GM12878 (cell line): ENCODE measurements around the gene LRRN4CL. TPM values are rescaled to one million over a fixed set of nuclear protein-coding genes. Genes with fewer than 3 reads are reported as not detected.

Experiments
- ATAC-seq: fragments of 200-7000 bp; cut with Tn5 transposase; 3 replicates; pipeline ENCODE4 v1.9.1; 2020; ENCODE audit warnings: mild to moderate bottlenecking, moderate library complexity
- BruUV-seq: library from RNA; stranded (reverse); fragments of 400-500 nt; replicated peaks from 2 replicates; lab custom pipeline; 2021; lab: Mats Ljungman, UMichigan
- CTCF ChIA-PET: fragments of 300-600 bp; sonication (Branson Sonifier 250); formaldehyde crosslinking; extraction: SDS; loops from one replicate; lab custom pipeline; 2021; ENCODE audit warnings: inconsistent platforms; lab: Yijun Ruan, JAX
- POLR2A ChIA-PET: fragments of 350-600 bp; formaldehyde crosslinking; extraction: SDS; loops from one replicate; lab custom pipeline; 2021; ENCODE audit warnings: inconsistent platforms; lab: Charles Lee
- RAD21 ChIA-PET: fragments of 300-600 bp; sonication (Branson Sonifier 250); formaldehyde crosslinking; loops from one replicate; lab custom pipeline; 2023; ENCODE audit warnings: antibody characterized with exemption; ENCODE audit not compliant: unreplicated experiment; lab: Charles Lee
- SMC1A ChIA-PET: fragments of 300-600 bp; sonication (Branson Sonifier 250); formaldehyde crosslinking; loops from one replicate; lab custom pipeline; 2023; ENCODE audit not compliant: unreplicated experiment, uncharacterized antibody; lab: Charles Lee
- DNase-seq: peaks from one replicate; pipeline ENCODE4 v3.0.0-alpha.2; 2011; ENCODE audit warnings: low read depth, low spot score
- FAIRE-seq: peaks from 3 replicates; lab custom pipeline; 2011; peaks lifted over from hg19 to GRCh38; lab: Jason Lieb, UNC
- H2AFZ ChIP-seq: 2 replicates; pipeline ENCODE4 v1.6.0; 2011; ENCODE audit warnings: low read depth, low read length, control low read depth; ENCODE audit not compliant: control insufficient read depth
- H3K27ac ChIP-seq: 2 replicates; pipeline ENCODE4 v1.5.1; 2011; ENCODE audit warnings: control low read depth; ENCODE audit not compliant: control insufficient read depth, insufficient read depth
- H3K27me3 ChIP-seq, 2 experiments: replicated peaks in 1 of 2; 2 replicates each; pipeline versions ENCODE4 v1.6.0 to v1.6.1; 2011; ENCODE audit warnings: low read length in 1 of 2; ENCODE audit not compliant: control insufficient read depth in 2 of 2, insufficient read depth in 2 of 2
- H3K36me3 ChIP-seq, 2 experiments: 2 replicates each; pipeline ENCODE4 v1.5.1; 2011; ENCODE audit warnings: low read length in 1 of 2; ENCODE audit not compliant: control insufficient read depth in 2 of 2, insufficient read depth in 2 of 2
- H3K4me1 ChIP-seq: 2 replicates; pipeline ENCODE4 v1.6.1; 2011; ENCODE audit warnings: mild to moderate bottlenecking, low read length, moderate library complexity, mixed read lengths; ENCODE audit not compliant: control insufficient read depth, insufficient read depth
- H3K4me2 ChIP-seq: 2 replicates; pipeline ENCODE4 v1.6.0; 2011; ENCODE audit warnings: control low read depth; ENCODE audit not compliant: control insufficient read depth, insufficient read depth
- H3K4me3 ChIP-seq: fragments of 200-600 bp; sonication (generic); 2 replicates; pipeline ENCODE4 v1.5.1; 2016
- H3K79me2 ChIP-seq: 2 replicates; pipeline ENCODE4 v1.6.0; 2011; ENCODE audit warnings: low read length; ENCODE audit not compliant: control insufficient read depth, insufficient read depth
- H3K9ac ChIP-seq: 2 replicates; pipeline ENCODE4 v1.8.0; 2011; ENCODE audit warnings: low read length, control low read depth, mixed read lengths; ENCODE audit not compliant: control insufficient read depth, insufficient read depth
- H3K9me3 ChIP-seq: replicated peaks from 3 replicates; pipeline ENCODE4 v1.5.1; 2011; ENCODE audit warnings: mild to moderate bottlenecking, low read length; ENCODE audit not compliant: control insufficient read depth, insufficient read depth
- H4K20me1 ChIP-seq: 2 replicates; pipeline ENCODE4 v1.6.0; 2011; ENCODE audit not compliant: control insufficient read depth, insufficient read depth
- CBX3 ChIP-seq: fragments of 200-600 bp; sonication (generic); IDR thresholded peaks from 2 replicates; pipeline ENCODE4 v1.6.1; 2016; ENCODE audit warnings: low read depth, borderline replicate concordance
- CHD1 ChIP-seq: IDR thresholded peaks from 2 replicates; pipeline ENCODE4 v1.6.1; 2012; ENCODE audit warnings: low read depth, low read length, improper control_type of control experiment
- NFIC ChIP-seq: IDR thresholded peaks from 2 replicates; pipeline ENCODE4 v1.6.1; 2012; ENCODE audit warnings: low read depth, mild to moderate bottlenecking, inconsistent platforms, low read length, moderate library complexity
- SIN3A ChIP-seq: IDR thresholded peaks from 2 replicates; pipeline ENCODE4 v1.6.1; 2012; ENCODE audit warnings: low read depth, low read length, improper control_type of control experiment
- WGBS: methylation state at CpG from one replicate; pipeline ENCODE4 v1.1.6; 2016; ENCODE audit warnings: low lambda C conversion rate; ENCODE audit not compliant: insufficient replicate concordance, insufficient coverage; ENCODE audit errors: missing lambda C conversion rate; 5-methylcytosine and 5-hydroxymethylcytosine counted together
- in situ Hi-C: fragments of 300-500 bp; cut with MboI; formaldehyde crosslinking; loops from 9 replicates; pipeline ENCODE4 v1.14.3; 2018; ENCODE audit warnings: mixed read lengths
- intact Hi-C: fragments of 100-400 bp; cut with micrococcal nuclease; formaldehyde crosslinking; loops from one replicate; pipeline ENCODE4 v1.14.2; 2022; ENCODE audit not compliant: unreplicated experiment
- polyA plus RNA-seq, 11 experiments: library from polyadenylated mRNA; depleted of rRNA in 4 of 11; unstranded in 6 of 11; stranded (reverse) in 5 of 11; fragments of >200 nt; fragmentation: Nextera tagmentation in 4 of 11; fragmentation: Illumina TruSeq in 1 of 11; extraction: Ambion mirVana in 4 of 11; extraction: Trizol in 1 of 11; gene quantifications; 1 replicate in 1 of 11; 2 replicates in 10 of 11; pipeline versions ENCODE4 v1.2.1 to v1.2.3, GENCODE V29; 2011 to 2016; ENCODE audit warnings: inconsistent platforms in 2 of 11, missing spikeins in 2 of 11, low read depth in 1 of 11
- total RNA-seq, 4 experiments: library from RNA; depleted of rRNA in 3 of 4; stranded (reverse); fragments of >200 nt in 3 of 4; fragmentation: Illumina TruSeq in 1 of 4; extraction: Trizol in 1 of 4; gene quantifications; 2 replicates each; pipeline versions ENCODE4 v1.2.1 to v1.2.3, GENCODE V29; 2013 to 2021
- TF ChIP-seq, protein P1 (sequence below): fragments of 450-650 bp; IDR thresholded peaks from 2 replicates; pipeline ENCODE4 v1.6.1; 2017; ENCODE audit warnings: mild to moderate bottlenecking, moderate library complexity
- TF ChIP-seq, protein P2 (sequence below): fragments of 450-650 bp; formaldehyde crosslinking; IDR thresholded peaks from 2 replicates; pipeline ENCODE4 v1.4.0; 2022; ENCODE audit warnings: mild to moderate bottlenecking, moderate library complexity

The LRRN4CL gene
- total and polyA plus RNA-seq, 10 of the 15 experiments (the other 5 are each of a cell fraction or from before 2014, with no cell fraction given) = 0.01 to 0.06 TPM; not detected in 8

DNA sequence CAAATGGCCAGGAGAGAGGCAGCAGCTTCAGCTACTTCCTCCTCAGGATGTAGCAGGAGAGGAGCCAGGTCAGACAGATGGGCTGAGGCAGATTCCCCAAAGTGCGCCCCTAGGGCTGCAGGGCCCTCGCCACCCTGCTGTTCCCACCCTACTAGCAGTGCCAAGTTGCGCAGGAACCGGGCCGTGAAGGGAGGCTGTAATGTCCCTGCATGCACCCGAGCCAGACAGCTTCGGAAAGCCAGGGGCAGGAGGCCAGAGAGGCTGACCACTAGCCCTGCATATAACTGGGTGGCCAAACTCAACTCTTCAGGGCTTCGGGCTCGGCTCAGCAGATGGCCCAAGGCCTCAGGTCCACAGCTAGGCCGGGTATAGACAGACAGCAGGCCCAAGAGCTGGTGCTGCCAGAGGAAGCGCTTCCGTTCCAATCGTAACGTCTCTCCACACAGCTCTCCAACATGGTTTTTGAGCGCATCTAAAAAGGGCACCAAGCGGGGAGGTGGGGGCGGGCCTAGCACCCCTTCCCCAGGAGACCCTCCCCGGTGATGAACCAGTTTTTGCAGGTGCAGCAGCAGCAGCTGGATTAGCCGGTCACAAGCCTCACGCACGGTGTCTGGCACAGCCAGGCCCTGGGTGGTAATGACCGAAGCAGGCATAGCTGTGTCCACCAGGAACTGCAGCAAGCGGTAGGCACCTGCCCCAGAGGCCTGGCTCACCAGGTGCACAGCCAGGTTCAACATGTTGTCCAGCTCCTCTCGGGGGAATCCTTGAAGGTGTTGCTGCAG, 41.0 kb downstream of the LRRN4CL start:
- H3K9me3 ChIP-seq = no peaks in the 10 kb centered on the region
- no peak for FAIRE-seq
- WGBS = 93% methylated on average over 24 of the region's 24 CpGs
- no peak for DNase-seq
- intact Hi-C loops (no loop called here), in situ Hi-C loops (no loop called here)
- H2AFZ ChIP-seq = no peak overlapping the region
- H3K79me2 ChIP-seq = peaks cover 51% of the 10 kb centered on the region
- no peak overlapping the region for H3K4me3 ChIP-seq
- ChIA-PET POLR2A (interaction anchor here (0.8 to 14.6 kb wide), 3 partner anchors 22 to 27 kb away, joined by 4 to 295 read pairs (median 6); partner anchors contain the start of genes B3GAT3, C11orf98, CSKMT and LBHD1), CTCF (interaction anchor here (0.5 to 1.7 kb wide), 3 partner anchors 37 to 90 kb away, joined by 3 to 5 read pairs (median 4); no protein-coding TSS in a partner anchor), SMC1A (interaction anchor here (1.4 kb wide), 1 partner anchor 49 kb away, joined by 4 read pairs; no protein-coding TSS in a partner anchor), RAD21 (interaction anchor here (1.0 kb wide), 1 partner anchor 74 kb away, joined by 4 read pairs; the partner anchor contains the start of gene EEF1G)
- peaks cover 5 to 13% of the 10 kb centered on the region in 2 experiments; a peak in 3 of 4 replicates for H3K36me3 ChIP-seq
- ATAC-seq = no peak
- no peak overlapping the region for H3K27ac ChIP-seq
- no peak for TF ChIP-seq CHD1
- no peaks in the 10 kb centered on the region for H3K27me3 ChIP-seq
- no peak overlapping the region for H3K9ac ChIP-seq
- no peaks in the 10 kb centered on the region; the same call in 1 of the 2 replicates for H4K20me1 ChIP-seq
- no peak overlapping the region for H3K4me2 ChIP-seq
- H3K4me1 ChIP-seq = peaks cover 4% of the 10 kb centered on the region; the same call in 1 of the 2 replicates
- BruUV-seq = no TSS peak

DNA sequence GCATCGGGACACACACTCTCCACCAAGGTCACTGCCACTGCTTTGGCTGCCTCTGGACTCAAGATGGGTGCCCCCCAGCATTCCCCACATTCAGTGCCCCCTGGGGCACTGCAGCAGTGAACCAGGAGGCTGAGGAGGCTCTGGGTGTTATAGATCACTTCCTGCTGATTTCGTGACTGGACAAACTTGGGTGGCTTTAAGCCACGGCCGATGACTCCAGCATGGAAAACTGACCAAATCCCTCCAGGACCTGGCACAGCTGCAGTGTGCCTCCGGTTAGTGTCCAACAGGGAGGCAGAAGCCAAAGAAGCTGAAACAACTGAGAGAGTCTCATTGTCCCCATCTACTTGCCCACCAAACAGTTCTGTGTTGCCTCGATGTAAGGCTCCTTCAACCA, 41.7 kb downstream of the LRRN4CL start:
- Histone ChIP-seq H3K79me2 (peaks cover 51% of the 10 kb centered on the region), H3K9me3 (no peaks in the 10 kb centered on the region), H2AFZ (no peak overlapping the region), H4K20me1 (no peaks in the 10 kb centered on the region; the same call in 1 of the 2 replicates), H3K36me3 (peaks cover 10 to 13% of the 10 kb centered on the region in 2 experiments; a peak in 3 of 4 replicates), H3K4me2 (no peak overlapping the region), H3K9ac (no peak overlapping the region), H3K27ac (no peak overlapping the region), H3K4me1 (peaks cover 4% of the 10 kb centered on the region; the same call in 1 of the 2 replicates), H3K27me3 (no peaks in the 10 kb centered on the region), H3K4me3 (no peak overlapping the region)
- FAIRE-seq = no peak
- BruUV-seq = no TSS peak
- in situ Hi-C loops = no loop called here
- ChIA-PET RAD21 (interaction anchor here (1.0 kb wide), 1 partner anchor 74 kb away, joined by 4 read pairs; the partner anchor contains the start of gene EEF1G), POLR2A (interaction anchor here (1.5 to 14.6 kb wide), 2 partner anchors 22 to 26 kb away, joined by 6 to 295 read pairs; partner anchors contain the start of genes B3GAT3, C11orf98, CSKMT and LBHD1), CTCF (interaction anchor here (0.5 kb wide), 1 partner anchor 90 kb away, joined by 3 read pairs; no protein-coding TSS in a partner anchor), SMC1A (no interaction called here)
- intact Hi-C loops = loop anchor here (2.0 kb wide), 1 partner anchor 25 kb away; no protein-coding TSS in a partner anchor
- WGBS = 81% methylated on average over 6 of the region's 6 CpGs
- no peak for ATAC-seq
- no peak for DNase-seq
- TF ChIP-seq NFIC (no peak), CBX3 (no peak), SIN3A (no peak)
- TF ChIP-seq, protein P1, sequence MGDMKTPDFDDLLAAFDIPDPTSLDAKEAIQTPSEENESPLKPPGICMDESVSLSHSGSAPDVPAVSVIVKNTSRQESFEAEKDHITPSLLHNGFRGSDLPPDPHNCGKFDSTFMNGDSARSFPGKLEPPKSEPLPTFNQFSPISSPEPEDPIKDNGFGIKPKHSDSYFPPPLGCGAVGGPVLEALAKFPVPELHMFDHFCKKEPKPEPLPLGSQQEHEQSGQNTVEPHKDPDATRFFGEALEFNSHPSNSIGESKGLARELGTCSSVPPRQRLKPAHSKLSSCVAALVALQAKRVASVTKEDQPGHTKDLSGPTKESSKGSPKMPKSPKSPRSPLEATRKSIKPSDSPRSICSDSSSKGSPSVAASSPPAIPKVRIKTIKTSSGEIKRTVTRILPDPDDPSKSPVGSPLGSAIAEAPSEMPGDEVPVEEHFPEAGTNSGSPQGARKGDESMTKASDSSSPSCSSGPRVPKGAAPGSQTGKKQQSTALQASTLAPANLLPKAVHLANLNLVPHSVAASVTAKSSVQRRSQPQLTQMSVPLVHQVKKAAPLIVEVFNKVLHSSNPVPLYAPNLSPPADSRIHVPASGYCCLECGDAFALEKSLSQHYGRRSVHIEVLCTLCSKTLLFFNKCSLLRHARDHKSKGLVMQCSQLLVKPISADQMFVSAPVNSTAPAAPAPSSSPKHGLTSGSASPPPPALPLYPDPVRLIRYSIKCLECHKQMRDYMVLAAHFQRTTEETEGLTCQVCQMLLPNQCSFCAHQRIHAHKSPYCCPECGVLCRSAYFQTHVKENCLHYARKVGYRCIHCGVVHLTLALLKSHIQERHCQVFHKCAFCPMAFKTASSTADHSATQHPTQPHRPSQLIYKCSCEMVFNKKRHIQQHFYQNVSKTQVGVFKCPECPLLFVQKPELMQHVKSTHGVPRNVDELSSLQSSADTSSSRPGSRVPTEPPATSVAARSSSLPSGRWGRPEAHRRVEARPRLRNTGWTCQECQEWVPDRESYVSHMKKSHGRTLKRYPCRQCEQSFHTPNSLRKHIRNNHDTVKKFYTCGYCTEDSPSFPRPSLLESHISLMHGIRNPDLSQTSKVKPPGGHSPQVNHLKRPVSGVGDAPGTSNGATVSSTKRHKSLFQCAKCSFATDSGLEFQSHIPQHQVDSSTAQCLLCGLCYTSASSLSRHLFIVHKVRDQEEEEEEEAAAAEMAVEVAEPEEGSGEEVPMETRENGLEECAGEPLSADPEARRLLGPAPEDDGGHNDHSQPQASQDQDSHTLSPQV = no peak
- TF ChIP-seq, protein P2, sequence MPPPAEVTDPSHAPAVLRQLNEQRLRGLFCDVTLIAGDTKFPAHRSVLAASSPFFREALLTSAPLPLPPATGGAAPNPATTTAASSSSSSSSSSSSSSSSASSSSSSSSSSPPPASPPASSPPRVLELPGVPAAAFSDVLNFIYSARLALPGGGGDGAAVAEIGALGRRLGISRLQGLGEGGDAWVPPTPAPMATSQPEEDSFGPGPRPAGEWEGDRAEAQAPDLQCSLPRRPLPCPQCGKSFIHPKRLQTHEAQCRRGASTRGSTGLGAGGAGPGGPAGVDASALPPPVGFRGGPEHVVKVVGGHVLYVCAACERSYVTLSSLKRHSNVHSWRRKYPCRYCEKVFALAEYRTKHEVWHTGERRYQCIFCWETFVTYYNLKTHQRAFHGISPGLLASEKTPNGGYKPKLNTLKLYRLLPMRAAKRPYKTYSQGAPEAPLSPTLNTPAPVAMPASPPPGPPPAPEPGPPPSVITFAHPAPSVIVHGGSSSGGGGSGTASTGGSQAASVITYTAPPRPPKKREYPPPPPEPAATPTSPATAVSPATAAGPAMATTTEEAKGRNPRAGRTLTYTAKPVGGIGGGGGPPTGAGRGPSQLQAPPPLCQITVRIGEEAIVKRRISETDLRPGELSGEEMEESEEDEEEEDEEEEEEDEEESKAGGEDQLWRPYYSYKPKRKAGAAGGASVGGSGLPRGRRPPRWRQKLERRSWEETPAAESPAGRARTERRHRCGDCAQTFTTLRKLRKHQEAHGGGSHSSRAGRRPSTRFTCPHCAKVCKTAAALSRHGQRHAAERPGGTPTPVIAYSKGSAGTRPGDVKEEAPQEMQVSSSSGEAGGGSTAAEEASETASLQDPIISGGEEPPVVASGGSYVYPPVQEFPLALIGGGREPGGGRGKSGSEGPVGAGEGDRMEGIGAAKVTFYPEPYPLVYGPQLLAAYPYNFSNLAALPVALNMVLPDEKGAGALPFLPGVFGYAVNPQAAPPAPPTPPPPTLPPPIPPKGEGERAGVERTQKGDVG = no peak
